ENCODE measurements around the gene GNG5.
"Not testable (repeated sequence)": the region's sequence is repeated elsewhere in the genome, so short reads cannot be mapped to it uniquely, and the experiment has no call there.

GNG5 gene

GRCh38 chr1:84476225-84476624, 30.2 kb downstream of the GNG5 start:
- TF ChIP-seq, protein P1, sequence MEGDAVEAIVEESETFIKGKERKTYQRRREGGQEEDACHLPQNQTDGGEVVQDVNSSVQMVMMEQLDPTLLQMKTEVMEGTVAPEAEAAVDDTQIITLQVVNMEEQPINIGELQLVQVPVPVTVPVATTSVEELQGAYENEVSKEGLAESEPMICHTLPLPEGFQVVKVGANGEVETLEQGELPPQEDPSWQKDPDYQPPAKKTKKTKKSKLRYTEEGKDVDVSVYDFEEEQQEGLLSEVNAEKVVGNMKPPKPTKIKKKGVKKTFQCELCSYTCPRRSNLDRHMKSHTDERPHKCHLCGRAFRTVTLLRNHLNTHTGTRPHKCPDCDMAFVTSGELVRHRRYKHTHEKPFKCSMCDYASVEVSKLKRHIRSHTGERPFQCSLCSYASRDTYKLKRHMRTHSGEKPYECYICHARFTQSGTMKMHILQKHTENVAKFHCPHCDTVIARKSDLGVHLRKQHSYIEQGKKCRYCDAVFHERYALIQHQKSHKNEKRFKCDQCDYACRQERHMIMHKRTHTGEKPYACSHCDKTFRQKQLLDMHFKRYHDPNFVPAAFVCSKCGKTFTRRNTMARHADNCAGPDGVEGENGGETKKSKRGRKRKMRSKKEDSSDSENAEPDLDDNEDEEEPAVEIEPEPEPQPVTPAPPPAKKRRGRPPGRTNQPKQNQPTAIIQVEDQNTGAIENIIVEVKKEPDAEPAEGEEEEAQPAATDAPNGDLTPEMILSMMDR (IDR thresholded peaks at IDR 0.05; ENCODE audit: borderline replicate concordance, insufficient read depth, low read depth, low read length) = no peak

DNA sequence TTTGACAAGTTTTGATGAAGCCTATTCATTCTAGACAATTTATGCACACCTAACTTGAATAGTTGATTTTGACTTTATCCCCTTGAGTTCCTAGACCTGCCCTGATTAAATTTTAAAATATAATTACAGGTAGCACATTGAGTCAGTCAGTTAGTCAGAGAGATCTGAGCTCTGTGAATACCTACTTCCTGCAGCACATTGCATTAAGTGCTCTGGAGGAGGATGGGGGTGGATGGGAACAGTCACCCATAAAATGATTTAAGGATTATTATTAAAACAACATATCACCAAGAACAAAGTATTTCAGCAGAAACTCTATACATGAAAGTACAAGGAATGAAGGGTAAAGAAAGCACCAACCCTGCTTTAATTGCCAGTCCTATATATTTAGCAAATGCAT, 39.1 kb downstream of the GNG5 start:
- TF ChIP-seq, protein P1 (IDR thresholded peaks at IDR 0.05; ENCODE audit: borderline replicate concordance, insufficient read depth, low read depth, low read length) = no peak
- H3K4me3 ChIP-seq (ENCODE audit: low read depth, low read length) = no peak overlapping the region

More at GRCh38 chr1:84476225-84476624, 30.2 kb downstream of the GNG5 start:
- no peak overlapping the region for H3K4me3 ChIP-seq (ENCODE audit: low read depth, low read length)

DNA sequence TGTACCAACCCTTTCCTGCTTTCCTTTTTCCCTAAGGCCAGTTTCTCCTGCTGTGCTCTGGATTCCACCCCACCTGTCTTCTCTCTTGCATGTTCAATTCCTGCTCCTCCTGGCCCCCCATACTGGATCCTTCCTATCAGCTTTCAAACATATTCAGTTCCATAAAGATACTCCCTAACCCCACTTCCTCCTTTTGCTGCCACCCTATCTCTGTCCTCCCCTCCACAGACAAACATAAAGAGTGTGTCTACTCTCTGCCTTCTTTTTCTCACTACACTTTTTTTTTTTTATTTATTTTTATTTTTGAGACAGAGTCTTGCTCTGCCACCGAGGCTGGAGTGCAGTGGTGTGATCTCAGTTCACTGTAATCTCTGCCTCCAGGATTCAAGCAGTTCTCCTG, 44.3 kb downstream of the GNG5 start:
- no peak overlapping the region for H3K4me3 ChIP-seq (ENCODE audit: low read depth, low read length)
- TF ChIP-seq, protein P1 (IDR thresholded peaks at IDR 0.05; ENCODE audit: borderline replicate concordance, insufficient read depth, low read depth, low read length) = no peak

- TF ChIP-seq, protein P1 (IDR thresholded peaks at IDR 0.05; ENCODE audit: borderline replicate concordance, insufficient read depth, low read depth, low read length) = no peak
- H3K4me3 ChIP-seq (ENCODE audit: low read depth, low read length) = no peak overlapping the region
Measured at GRCh38 chr1:84452436-84452835, 53.9 kb downstream of the GNG5 start.

DNA sequence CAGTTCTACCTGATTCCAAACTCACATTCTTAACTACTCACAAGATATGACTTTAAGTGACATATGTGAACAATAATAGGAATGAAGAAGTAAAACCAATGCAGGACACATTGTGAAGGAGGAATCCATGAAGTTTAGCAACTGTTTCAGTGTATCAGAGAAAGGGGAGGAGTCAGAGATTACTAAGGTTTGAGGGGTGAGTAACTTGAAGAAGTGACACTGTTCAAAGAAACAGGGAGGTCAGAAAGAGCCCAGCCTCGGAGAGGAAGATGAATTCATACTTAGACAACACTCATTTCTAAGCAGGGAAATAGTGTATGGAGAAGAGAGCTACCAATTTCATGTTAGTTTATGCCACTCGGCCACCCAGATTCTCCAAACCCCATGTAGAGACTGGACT, 55.5 kb downstream of the GNG5 start:
- TF ChIP-seq, protein P1 (IDR thresholded peaks at IDR 0.05; ENCODE audit: borderline replicate concordance, insufficient read depth, low read depth, low read length) = no peak

DNA sequence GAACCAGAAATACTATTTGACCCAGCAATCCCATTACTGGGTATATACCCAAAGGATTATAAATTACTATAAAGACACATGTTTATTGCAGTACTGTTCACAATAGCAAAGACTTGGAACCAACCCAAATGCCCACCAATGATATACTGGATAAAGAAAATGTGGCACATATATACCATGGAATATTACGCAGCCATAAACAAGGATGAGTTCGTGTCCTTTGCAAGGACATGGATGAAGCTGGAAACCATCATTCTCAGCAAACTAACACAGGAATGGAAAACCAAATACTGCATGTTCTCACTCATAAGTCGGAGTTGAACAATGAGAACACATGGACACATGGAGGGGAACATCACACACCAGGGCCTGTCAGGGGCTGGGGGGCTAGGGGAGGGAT, 57.7 kb downstream of the GNG5 start:
- not testable (repeated sequence) for H3K4me3 ChIP-seq (ENCODE audit: low read depth, low read length)

More for the DNA sequence above, 55.5 kb downstream of the GNG5 start:
- no peak overlapping the region for H3K4me3 ChIP-seq (ENCODE audit: low read depth, low read length)
